ENCODE data around the gene NTM.

The NTM gene

GRCh38 chr11:131875611-131876010 is 505.2 kb downstream of the NTM start:
- no peak for DNase-seq

- no peak for DNase-seq
Observed at GRCh38 chr11:131877246-131877942, 507.0 kb downstream of the NTM start.

GRCh38 chr11:131880316-131880715 is 509.9 kb downstream of the NTM start:
- no peak for DNase-seq

GRCh38 chr11:131880976-131881375 is 510.6 kb downstream of the NTM start:
- DNase-seq: no peak

- DNase-seq: no peak
Observed at GRCh38 chr11:131883332-131883731, 512.9 kb downstream of the NTM start.

GRCh38 chr11:131884461-131885073 is 514.2 kb downstream of the NTM start:
- no peak for DNase-seq

GRCh38 chr11:131885431-131885830 is 515.0 kb downstream of the NTM start:
- no peak for DNase-seq

GRCh38 chr11:131886201-131886600 is 515.8 kb downstream of the NTM start:
- no peak for DNase-seq

GRCh38 chr11:131888230-131888855 is 517.9 kb downstream of the NTM start:
- DNase-seq: no peak

GRCh38 chr11:131889146-131889577 is 518.7 kb downstream of the NTM start:
- no peak for DNase-seq

GRCh38 chr11:131889760-131890581 is 519.6 kb downstream of the NTM start:
- no peak for DNase-seq

GRCh38 chr11:131893103-131893890 is 522.9 kb downstream of the NTM start:
- no peak for DNase-seq

GRCh38 chr11:131893988-131894387 is 523.6 kb downstream of the NTM start:
- no peak for DNase-seq

GRCh38 chr11:131894615-131895544 is 524.5 kb downstream of the NTM start:
- no peak for DNase-seq

- no peak for DNase-seq
Observed at GRCh38 chr11:131895865-131896264, 525.5 kb downstream of the NTM start.

- no peak for DNase-seq
Observed at GRCh38 chr11:131896978-131897615, 526.7 kb downstream of the NTM start.

- no peak for DNase-seq
Observed at GRCh38 chr11:131897956-131898355, 527.5 kb downstream of the NTM start.

- DNase-seq: no peak
Observed at GRCh38 chr11:131898949-131899348, 528.5 kb downstream of the NTM start.

- no peak for DNase-seq
Observed at GRCh38 chr11:131899950-131900580, 529.6 kb downstream of the NTM start.

GRCh38 chr11:131902421-131902820 is 532.0 kb downstream of the NTM start:
- no peak for DNase-seq

Data from T-helper 9 cell (primary cell).